BJ (cell line): Measurements from ENCODE around the gene TMEM247. TPM values are rescaled to one million over a fixed set of nuclear protein-coding genes. Genes with fewer than 3 reads are reported as not detected.

ENCODE experiments used
- CTCF ChIA-PET: fragments of 350-600 bp; formaldehyde crosslinking; extraction: SDS; loops from one replicate; lab custom pipeline; 2021; ENCODE audit warnings: antibody characterized with exemption, inconsistent platforms; lab: Yijun Ruan, JAX
- POLR2A ChIA-PET: fragments of 300-600 bp; sonication (Branson Sonifier 250); formaldehyde crosslinking; extraction: SDS; loops from one replicate; lab custom pipeline; 2021; ENCODE audit warnings: antibody characterized with exemption; lab: Charles Lee
- DNase-seq: peaks from one replicate; pipeline ENCODE4 v3.0.0-alpha.2; 2011; ENCODE audit warnings: low read depth
- H3K27me3 ChIP-seq: 2 replicates; pipeline ENCODE4 v1.6.0; 2011; ENCODE audit warnings: low read length; ENCODE audit not compliant: control insufficient read depth, insufficient read depth
- H3K36me3 ChIP-seq: 2 replicates; pipeline ENCODE4 v1.5.1; 2011; ENCODE audit warnings: low read length; ENCODE audit not compliant: control insufficient read depth, insufficient read depth
- H3K4me3 ChIP-seq: 2 replicates; pipeline ENCODE4 v1.5.1; 2011; ENCODE audit warnings: low read depth, mild to moderate bottlenecking, control low read depth, low read length
- CTCF ChIP-seq: IDR thresholded peaks from 2 replicates; pipeline ENCODE4 v1.5.1; 2011; ENCODE audit warnings: low read depth, mild to moderate bottlenecking, control low read depth, inconsistent platforms, low read length, moderate library complexity; ENCODE audit not compliant: insufficient read depth
- polyA plus RNA-seq: library from polyadenylated mRNA; depleted of rRNA; stranded (reverse); fragments of >200 nt; gene quantifications from 2 replicates; pipeline ENCODE4 v1.2.3, GENCODE V29; 2011; rRNA removed
- small RNA-seq: library from RNA; depleted of rRNA; stranded (forward); fragments of <200 nt; gene quantifications from one replicate; pipeline ENCODE3, GENCODE V24; 2012; ENCODE audit warnings: low replicate concordance, low read depth; ENCODE audit not compliant: insufficient read length

The TMEM247 gene
- polyA plus RNA-seq, 1 experiment, result not detected

GRCh38 chr2:46530639-46531038 lies 51.3 kb downstream of the TMEM247 start:
- CTCF ChIA-PET, result no interaction called here
- H3K36me3 ChIP-seq, result no peaks in the 10 kb centered on the region
- POLR2A ChIA-PET, result no interaction called here

DNA sequence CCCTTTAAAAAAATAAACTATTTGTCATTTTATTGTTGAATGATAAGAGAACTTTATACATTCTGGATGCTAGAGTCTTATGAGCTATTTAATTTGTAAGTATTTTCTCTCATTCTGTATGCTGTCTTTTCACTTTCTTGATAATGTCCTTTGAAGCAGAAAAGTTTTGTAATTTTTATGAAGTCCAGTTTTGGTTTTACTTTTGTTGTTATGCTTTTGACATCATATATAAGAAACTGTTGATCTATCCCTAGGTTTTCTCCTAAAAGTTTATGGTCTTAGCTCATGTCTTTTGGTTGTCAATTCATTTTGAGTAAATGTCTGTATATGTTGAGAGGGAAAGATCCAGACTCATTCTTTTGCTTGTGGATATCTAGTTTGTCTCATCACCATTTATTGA lies 52.5 kb downstream of the TMEM247 start:
- POLR2A ChIA-PET, result no interaction called here
- H3K27me3 ChIP-seq, result no peaks in the 10 kb centered on the region
- CTCF ChIA-PET, result interaction anchor here (1.3 kb wide), 1 partner anchor 70 kb away, joined by 3 read pairs; no protein-coding TSS in a partner anchor
- DNase-seq, result no peak
- TF ChIP-seq CTCF, result no peak
- no peaks in the 10 kb centered on the region for H3K36me3 ChIP-seq
- H3K4me3 ChIP-seq, result no peak overlapping the region

More at GRCh38 chr2:46530639-46531038, 51.3 kb downstream of the TMEM247 start:
- TF ChIP-seq CTCF, result no peak
- Histone ChIP-seq H3K27me3 (no peaks in the 10 kb centered on the region), H3K4me3 (no peak overlapping the region)
- no peak for DNase-seq

Small RNA genes within 50 kb of the gene (small RNA-seq; reads per million reads assigned to genes)
- gene RN7SL817P, result not detected

Other genes with a start within 250 kb of the TMEM247 start
- 312 and 531 TPM in 2 replicates for gene EPAS1, start 182.2 kb upstream of the TMEM247 start, polyA plus RNA-seq
- 43.5 and 71.4 TPM in 2 replicates for gene RHOQ, start 62.9 kb downstream of the TMEM247 start, polyA plus RNA-seq
- 5.1 and 6.4 TPM in 2 replicates for gene ATP6V1E2, start 63.0 kb downstream of the TMEM247 start, polyA plus RNA-seq
- 18.3 and 32.7 TPM in 2 replicates for gene PIGF, start 137.5 kb downstream of the TMEM247 start, polyA plus RNA-seq
- 3.4 and 10.4 TPM in 2 replicates for gene CRIPT, start 137.7 kb downstream of the TMEM247 start, polyA plus RNA-seq
- gene SOCS5, start 219.7 kb downstream of the TMEM247 start, polyA plus RNA-seq, result 74.1 and 128 TPM in 2 replicates